HG03139 (cell line): ENCODE measurements around the gene CKMT2.

ENCODE experiments used
- ATAC-seq: cut with Tn5 transposase; IDR thresholded peaks from one replicate; pipeline ENCODE4 v1.9.1; 2021; ENCODE audit not compliant: unreplicated experiment

CKMT2 gene

GRCh38 chr5:81233080-81233634 is at the start of gene CKMT2:
Gene CKMT2, plus strand, starts transcription at chr5:81233322. Its CDS starts 17,811 bp downstream, at chr5:81251133.
- ATAC-seq, result no peak

- no peak for ATAC-seq
These were observed 49.0 kb upstream of the CKMT2 start for GRCh38 chr5:81183811-81184748.

GRCh38 chr5:81184749-81185110 is 48.4 kb upstream of the CKMT2 start:
- ATAC-seq, result no peak

GRCh38 chr5:81187885-81188284 is 45.2 kb upstream of the CKMT2 start:
- ATAC-seq, result no peak

GRCh38 chr5:81188962-81189361 is 44.2 kb upstream of the CKMT2 start:
- ATAC-seq, result no peak

- ATAC-seq, result no peak
These were observed 43.1 kb upstream of the CKMT2 start for GRCh38 chr5:81189875-81190498.

GRCh38 chr5:81191726-81192372 is 41.3 kb upstream of the CKMT2 start:
- ATAC-seq, result no peak

- no peak for ATAC-seq
These were observed 40.8 kb upstream of the CKMT2 start for GRCh38 chr5:81192373-81192750.

GRCh38 chr5:81194633-81195334 is 38.3 kb upstream of the CKMT2 start:
- peak; percentile 98 for ATAC-seq

GRCh38 chr5:81195335-81195929 is 37.7 kb upstream of the CKMT2 start:
- no peak for ATAC-seq

GRCh38 chr5:81202655-81203054 is 30.5 kb upstream of the CKMT2 start:
- no peak for ATAC-seq

GRCh38 chr5:81203729-81204128 is 29.4 kb upstream of the CKMT2 start:
- no peak for ATAC-seq

- ATAC-seq, result no peak
These were observed 28.9 kb upstream of the CKMT2 start for GRCh38 chr5:81204205-81204604.

- ATAC-seq, result no peak
These were observed 28.1 kb upstream of the CKMT2 start for GRCh38 chr5:81205058-81205457.

GRCh38 chr5:81207009-81207408 is 26.1 kb upstream of the CKMT2 start:
- no peak for ATAC-seq

GRCh38 chr5:81208904-81209303 is 24.2 kb upstream of the CKMT2 start:
- ATAC-seq, result no peak

GRCh38 chr5:81209386-81209785 is 23.7 kb upstream of the CKMT2 start:
- no peak for ATAC-seq

- no peak for ATAC-seq
These were observed 23.1 kb upstream of the CKMT2 start for GRCh38 chr5:81209869-81210493.

GRCh38 chr5:81212211-81212751 is 20.8 kb upstream of the CKMT2 start:
- no peak for ATAC-seq

- ATAC-seq, result no peak
These were observed 20.1 kb upstream of the CKMT2 start for GRCh38 chr5:81213070-81213469.
